Astrocyte of the cerebellum (primary cell): ENCODE measurements around the gene ITSN1.
"Not testable (repeated sequence)": the region's sequence is repeated elsewhere in the genome, so short reads cannot be mapped to it uniquely, and the experiment has no call there.

Source experiments
- DNase-seq: peaks from one replicate; pipeline ENCODE4 v3.0.0-alpha.2; 2011; ENCODE audit warnings: low read depth
- H3K4me3 ChIP-seq: 2 replicates; pipeline ENCODE4 v1.5.1; 2011; ENCODE audit warnings: mild to moderate bottlenecking, low read depth, low read length, moderate library complexity
- CTCF ChIP-seq: IDR thresholded peaks from 2 replicates; pipeline ENCODE4 v1.5.1; 2012; ENCODE audit warnings: low read length, low read depth, moderate library complexity, mild to moderate bottlenecking; ENCODE audit errors: missing control alignments
- in situ Hi-C: cut with HindIII; loops from 2 replicates; pipeline ENCODE4 v1.10.0; 2017; ENCODE audit warnings: low sequenced_read_pairs

The ITSN1 gene

GRCh38 chr21:33708874-33709273, 66.6 kb downstream of the ITSN1 start:
- no peak overlapping the region for H3K4me3 ChIP-seq
- DNase-seq = no peak
- no peak for TF ChIP-seq CTCF
- in situ Hi-C loops = no loop called here

- H3K4me3 ChIP-seq = no peak overlapping the region
- in situ Hi-C loops = no loop called here
- DNase-seq = no peak
- no peak for TF ChIP-seq CTCF
Observed at GRCh38 chr21:33712022-33712803, 69.9 kb downstream of the ITSN1 start.

- H3K4me3 ChIP-seq = no peak overlapping the region
- in situ Hi-C loops = loop anchor here (5.0 kb wide), 2 partner anchors 71 to 79 kb away; partner anchors contain the start of genes CRYZL1 and ITSN1
- TF ChIP-seq CTCF = no peak
- DNase-seq = no peak
Observed at GRCh38 chr21:33721081-33721480, 78.8 kb downstream of the ITSN1 start.

GRCh38 chr21:33729139-33729538, 86.8 kb downstream of the ITSN1 start:
- in situ Hi-C loops, DNase-seq, H3K4me3 ChIP-seq: not testable (repeated sequence)

GRCh38 chr21:33729641-33730040, 87.3 kb downstream of the ITSN1 start:
- no peak for TF ChIP-seq CTCF
- no peak for DNase-seq
- in situ Hi-C loops = no loop called here

GRCh38 chr21:33731447-33731846, 89.1 kb downstream of the ITSN1 start:
- in situ Hi-C loops = no loop called here
- no peak overlapping the region for H3K4me3 ChIP-seq
- no peak for TF ChIP-seq CTCF
- DNase-seq = no peak

More at GRCh38 chr21:33729641-33730040, 87.3 kb downstream of the ITSN1 start:
- H3K4me3 ChIP-seq = no peak overlapping the region

GRCh38 chr21:33732038-33732437, 89.7 kb downstream of the ITSN1 start:
- in situ Hi-C loops = no loop called here
- no peak for DNase-seq
- no peak for TF ChIP-seq CTCF
- H3K4me3 ChIP-seq = no peak overlapping the region
